GM18499 (cell line): ENCODE data around the gene CFHR1.
"Not testable (repeated sequence)": the region's sequence is repeated elsewhere in the genome, so short reads cannot be mapped to it uniquely, and the experiment has no call there.

Source experiments
- ATAC-seq: cut with Tn5 transposase; IDR thresholded peaks from one replicate; pipeline ENCODE4 v1.9.1; 2021; ENCODE audit warnings: moderate number of reproducible peaks; ENCODE audit not compliant: insufficient read depth, unreplicated experiment

CFHR1 gene

DNA sequence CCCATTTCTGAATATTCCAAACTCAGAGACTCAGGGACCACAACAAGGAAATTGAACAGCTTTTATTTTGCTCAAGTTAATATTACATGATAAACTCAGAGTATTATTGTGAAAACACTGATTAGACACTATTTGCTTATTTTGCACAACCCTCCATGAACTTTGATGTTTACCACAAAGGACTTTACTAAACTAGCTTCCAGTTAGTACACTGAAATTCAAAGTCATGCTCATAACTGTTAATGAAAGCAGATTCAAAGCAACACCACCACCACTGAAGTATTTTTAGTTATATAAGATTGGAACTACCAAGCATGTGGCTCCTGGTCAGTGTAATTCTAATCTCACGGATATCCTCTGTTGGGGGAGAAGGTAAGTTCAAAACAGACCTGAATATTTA, at the start of gene CFHR1:
Gene CFHR1 (plus strand): TSS at position 201 of the 400 bp plus-strand sequence. CDS start 114 bp downstream, at position 315.
- not testable (repeated sequence) for ATAC-seq

DNA sequence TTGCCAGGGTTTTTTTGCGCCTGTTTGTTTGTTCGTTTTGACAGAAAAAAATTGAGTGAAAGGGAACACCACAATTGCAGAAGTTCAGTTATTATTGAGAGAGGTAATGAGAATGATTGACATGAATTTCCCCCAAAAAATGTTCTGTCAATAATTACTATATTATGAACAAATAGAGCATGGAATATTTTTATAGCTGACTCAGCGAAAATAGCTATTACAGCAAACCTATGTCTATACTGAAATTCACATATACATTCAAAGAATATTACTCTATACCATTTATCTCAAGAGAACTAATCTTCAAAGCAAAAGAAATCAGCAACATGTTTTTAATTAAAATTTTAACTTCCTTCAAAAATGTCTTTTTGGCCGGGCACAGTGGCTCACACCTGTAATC, 49.7 kb upstream of the CFHR1 start:
- ATAC-seq: not testable (repeated sequence)

DNA sequence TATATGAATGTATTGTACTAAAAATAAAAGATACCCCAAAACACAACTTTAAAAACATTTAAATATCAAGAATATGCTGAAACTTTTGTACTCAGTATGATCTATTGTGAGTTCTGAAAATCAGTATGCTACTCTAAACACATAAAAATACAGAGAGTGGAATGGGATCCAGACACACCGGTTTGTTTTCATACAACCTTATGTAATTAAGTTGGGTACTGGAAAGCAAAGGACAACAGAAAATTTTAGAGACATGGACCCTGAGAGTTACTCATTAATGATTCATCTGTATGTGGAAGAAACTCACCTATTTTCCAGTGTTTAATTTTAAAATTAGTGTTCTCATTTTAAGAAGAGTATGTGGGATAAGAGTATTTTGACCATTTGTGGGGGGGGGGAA, 45.8 kb upstream of the CFHR1 start:
- ATAC-seq: no peak

DNA sequence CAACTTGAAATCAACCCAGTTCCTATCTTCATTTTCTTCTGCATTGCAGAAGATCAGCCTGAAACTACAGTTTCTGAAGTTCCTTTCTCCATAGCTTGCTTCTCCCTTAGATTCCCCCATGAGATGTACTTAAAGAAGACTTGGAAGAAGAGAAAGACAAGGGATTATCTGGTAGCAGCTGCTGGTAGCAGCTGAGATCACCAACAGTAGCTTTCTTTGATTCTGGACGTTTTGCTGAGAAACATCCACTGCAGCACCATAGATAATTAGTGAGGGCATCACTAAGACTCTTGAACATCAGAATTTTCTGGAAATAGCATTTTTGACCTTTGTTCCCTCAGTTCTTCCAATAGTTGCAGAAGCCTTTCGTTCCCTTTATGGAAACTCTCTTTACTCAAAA, 45.4 kb upstream of the CFHR1 start:
- no peak for ATAC-seq

DNA sequence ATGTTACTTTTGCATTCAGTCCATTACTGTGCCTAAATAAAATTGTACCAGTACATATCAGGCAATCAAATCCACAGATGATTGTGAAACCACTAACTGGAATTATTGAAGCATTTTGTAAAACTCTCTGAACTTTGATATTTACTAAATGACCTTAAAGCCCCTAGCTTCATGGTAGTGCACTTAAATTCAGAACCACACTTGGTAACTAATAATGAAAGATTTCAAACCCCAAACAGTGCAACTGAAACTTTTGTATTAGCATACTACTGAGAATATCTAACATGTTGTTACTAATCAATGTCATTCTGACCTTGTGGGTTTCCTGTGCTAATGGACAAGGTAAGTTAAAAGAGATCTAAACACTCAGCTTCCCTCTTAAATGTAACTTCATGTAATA, 44.9 kb upstream of the CFHR1 start, which contains the start of gene CFHR3:
Gene CFHR3 (plus strand): TSS at position 238 of the 400 bp plus-strand sequence. CDS start 47 bp downstream, at position 285.
- ATAC-seq: no peak

DNA sequence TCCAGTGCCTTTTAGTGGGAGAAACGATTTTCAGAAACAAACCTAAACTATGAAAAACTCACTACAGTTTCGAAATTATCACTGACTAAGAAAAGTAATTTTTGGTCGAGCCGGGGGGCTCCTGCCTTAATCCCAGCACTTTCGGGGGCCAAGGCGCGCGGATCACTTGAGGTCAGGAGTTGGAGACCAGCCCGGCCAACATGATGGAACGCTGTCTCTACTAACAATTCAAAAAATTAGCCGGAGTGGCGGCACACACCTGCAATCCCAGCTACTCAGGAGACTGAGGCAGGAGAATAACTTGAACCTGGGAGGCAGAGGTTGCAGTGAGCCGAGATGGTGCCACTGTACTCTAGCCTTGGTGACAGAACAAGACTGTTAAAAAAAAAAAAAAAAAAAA, 41.9 kb upstream of the CFHR1 start:
- no peak for ATAC-seq

DNA sequence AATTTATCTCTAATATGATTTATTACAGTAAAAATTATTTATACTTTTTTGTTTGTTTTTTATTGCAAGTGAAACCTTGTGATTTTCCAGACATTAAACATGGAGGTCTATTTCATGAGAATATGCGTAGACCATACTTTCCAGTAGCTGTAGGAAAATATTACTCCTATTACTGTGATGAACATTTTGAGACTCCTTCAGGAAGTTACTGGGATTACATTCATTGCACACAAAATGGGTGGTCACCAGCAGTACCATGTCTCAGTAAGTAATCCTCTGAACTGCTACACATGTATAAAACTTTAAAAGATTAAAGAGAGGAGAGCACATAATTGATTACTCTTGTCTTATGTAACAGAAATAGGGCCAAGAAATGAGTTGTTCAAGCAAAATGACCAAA, 40.4 kb upstream of the CFHR1 start:
- ATAC-seq: no peak

DNA sequence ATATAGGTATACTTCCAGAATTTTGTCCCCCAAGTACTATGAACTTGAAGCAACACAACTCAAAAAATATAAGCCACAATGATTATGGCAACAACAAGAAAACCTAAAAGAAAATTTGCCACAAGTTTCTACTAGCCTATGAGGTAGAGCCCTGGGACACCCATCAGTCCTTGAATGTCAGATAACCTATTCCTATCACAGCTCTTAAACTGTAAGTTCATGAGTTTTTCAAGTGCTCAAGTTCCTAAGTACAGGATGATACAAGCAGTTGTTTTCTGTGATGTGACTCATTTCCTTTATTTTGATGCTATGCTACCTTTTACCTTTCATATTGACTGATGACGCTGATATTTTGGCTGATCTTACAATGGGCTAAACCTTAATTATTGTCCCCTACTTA, 28.3 kb upstream of the CFHR1 start:
- not testable (repeated sequence) for ATAC-seq

DNA sequence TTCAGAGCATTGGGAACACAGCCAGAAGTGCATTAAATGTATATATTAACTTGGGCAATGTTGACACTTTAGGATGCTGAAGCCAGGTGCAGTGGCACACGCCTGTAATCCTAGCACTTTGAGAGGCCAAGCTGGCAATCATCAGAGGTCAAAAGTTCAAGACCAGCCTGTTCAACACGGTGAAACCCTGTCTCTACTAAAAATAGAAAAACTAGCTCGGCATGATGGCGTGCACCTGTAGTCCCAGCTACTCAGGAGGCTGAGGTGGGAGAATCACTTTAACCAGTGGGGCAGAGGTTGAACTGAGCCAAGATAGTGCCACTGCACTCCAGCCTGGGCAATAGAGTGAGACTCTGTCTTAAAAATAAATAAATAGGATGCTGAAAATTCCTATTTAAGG, 25.4 kb upstream of the CFHR1 start:
- ATAC-seq: not testable (repeated sequence)

DNA sequence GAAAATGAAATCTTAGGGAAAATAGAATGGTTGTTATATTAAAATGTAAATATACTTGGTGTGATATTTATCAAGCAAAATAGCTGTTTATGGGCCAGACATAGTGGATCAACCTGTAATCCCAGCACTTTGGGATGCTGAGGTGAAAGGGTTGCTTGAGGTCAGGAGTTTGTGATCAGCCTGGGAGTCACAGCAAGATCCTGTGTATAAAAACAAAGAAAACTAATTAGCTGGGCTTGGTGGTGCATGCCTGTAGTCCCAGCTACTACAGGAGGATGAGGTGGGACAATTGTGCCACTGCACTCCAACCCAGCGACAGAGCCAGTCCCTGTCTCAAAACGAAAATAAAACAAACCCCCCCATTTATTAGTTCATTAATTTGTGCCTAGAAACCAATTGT, 21.6 kb upstream of the CFHR1 start:
- no peak for ATAC-seq

DNA sequence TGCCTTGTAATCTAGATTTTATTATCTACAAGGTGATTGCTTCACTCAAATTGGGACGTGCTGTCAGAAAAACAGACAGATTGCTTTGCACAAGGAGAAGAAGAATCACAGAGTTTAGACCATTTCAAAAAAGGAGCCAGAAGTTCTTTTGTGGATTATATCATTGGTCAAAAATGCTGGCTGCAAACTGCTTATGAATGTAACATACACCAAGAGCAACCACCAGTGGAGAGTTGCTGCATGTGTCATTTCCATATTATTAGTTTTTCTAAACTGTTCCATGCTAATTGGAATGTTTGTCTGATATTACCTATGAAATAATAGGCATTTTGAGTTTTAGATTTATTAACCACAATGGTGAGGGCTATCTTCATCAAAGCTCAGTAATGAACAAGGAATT, 17.6 kb upstream of the CFHR1 start:
- ATAC-seq: not testable (repeated sequence)

DNA sequence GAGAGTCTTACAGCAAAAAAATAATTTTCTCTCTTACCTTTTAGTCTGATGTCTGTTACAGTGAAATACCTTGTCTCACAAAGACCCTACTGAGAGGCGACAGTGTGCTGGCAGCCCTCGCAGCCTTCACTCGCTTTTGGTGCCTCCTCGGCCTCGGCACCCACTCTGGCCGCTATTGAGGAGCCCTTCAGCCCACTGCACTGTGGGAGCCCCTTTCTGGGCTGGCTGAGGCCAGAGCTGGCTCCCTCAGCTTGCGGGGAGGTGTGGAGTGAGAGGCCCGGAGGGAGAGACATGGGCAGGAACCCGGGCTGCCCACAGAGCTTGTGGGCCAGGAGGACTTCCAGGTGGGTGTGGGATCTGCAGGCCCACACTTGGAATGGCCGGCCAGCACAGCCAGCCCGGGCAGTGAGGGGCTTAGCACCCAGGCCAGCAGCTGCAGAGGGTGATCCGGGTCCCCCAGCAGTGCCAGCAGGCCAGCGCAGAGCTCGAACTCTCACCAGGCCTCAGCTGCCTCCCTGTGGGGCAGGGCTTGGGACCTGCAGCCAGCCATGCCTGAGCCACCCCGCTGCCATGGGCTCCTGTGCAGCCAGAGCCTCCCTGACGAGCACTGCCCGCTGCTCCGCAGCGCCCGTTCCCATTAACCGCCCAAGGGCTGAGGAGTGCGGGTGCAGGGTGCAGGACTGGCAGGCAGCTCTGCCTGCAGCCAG, 10.8 kb upstream of the CFHR1 start:
- ATAC-seq: no peak

DNA sequence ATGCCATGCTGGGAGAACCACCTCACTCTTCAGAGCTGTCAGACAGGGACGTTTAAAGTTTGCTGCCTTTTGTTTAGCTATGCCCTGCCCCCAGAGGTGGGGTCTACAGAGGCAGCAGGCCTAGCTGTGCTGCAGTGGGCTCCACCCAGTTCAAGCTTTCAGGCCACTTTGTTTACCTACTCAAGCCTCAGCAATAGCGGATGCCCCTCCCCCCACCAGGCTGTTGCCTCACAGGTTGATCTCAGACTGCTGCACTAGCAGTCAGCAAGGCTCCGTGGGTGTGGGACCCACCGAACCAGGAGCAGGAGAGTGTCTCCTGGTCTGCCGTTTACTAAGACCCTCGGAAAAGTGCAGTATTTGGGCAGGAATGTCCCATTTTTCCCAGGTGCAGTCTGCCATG, 2.1 kb upstream of the CFHR1 start:
- not testable (repeated sequence) for ATAC-seq

DNA sequence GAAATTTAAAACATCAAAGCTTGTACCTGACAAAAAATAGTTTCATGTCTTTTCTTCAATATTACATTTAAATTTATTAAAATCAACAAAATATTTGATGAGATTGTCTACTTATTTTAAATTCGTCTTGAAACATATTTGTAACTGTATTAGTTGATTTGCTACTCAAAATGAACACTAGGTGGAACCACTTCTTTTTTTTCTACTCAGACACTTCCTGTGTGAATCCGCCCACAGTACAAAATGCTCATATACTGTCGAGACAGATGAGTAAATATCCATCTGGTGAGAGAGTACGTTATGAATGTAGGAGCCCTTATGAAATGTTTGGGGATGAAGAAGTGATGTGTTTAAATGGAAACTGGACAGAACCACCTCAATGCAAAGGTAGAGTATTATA, 8.3 kb downstream of the CFHR1 start:
- peak; percentile 95 for ATAC-seq

DNA sequence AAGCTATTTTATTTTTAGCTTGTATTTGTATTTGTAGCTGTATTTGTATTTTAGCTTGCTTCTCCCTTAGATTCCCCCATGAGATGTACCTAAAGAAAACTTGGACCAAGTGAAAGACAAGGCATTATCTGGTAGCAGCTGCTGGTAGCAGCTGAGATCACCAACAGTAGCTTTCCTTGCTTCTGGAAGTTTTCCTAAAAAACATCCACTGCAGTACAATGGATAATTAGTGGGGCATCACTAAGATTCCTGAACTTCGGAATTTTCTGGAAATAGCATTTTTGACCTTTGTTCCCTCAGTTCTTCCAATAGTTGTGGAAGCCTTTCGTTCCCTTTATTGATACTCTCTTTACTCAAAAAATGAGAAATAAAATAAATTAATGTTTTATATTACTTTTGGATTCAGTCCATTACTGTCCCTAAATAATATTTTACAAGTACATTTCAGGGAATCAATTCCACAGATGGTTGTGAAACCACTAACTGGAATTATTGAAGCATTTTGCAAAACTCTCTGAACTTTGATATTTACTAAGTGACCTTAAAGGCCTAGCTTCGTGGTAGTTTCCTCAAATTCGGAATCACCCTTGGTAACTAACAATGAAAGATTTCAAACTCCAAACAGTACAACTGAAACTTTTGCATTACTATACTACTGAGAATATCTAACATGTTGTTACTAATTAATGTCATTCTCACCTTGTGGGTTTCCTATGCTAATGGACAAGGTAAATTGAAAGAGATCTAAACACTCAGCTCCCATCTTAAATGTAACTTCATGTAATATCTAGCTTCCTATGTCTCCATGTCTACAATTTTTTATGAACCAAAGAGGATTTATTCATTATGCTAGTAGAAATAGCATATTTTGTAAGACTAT, 30.3 kb downstream of the CFHR1 start:
- ATAC-seq: not testable (repeated sequence)

DNA sequence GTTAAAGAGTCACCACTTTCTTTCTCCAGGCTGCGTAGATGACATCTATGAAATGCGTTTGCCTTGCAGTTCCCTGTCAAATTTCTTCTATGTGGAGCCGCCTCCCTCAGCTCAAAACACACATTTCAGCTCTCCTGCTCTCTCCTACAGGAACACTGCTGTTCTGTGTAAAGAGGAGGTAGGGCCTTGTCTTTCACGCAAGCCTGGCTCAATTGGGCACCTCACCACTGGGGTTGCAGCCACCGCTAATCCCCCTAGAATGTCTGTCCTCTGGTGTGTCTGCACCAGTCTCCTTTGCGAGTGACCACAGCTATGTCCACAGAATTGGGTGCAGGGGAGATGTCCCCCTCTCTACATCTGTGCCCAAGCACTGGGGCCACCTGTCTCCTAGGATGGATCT, 36.5 kb downstream of the CFHR1 start:
- ATAC-seq: no peak

DNA sequence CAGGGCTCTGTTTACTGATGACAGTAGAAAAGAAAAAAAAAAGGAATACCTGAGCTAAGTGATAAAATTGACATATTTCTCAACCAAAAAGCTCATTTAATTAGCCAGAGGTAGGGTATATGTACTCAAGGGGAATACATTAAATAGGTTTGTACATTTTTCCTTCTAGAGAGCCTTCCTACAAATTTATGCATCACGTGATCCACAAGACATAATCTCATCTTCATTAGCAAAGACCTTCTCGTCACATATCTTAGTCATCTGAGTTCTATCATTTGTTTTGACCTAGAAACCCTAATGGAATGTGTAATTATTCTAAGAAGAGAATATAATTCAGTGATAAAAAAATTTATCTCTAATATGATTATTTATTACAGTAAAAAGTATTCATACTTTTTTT, 37.7 kb downstream of the CFHR1 start:
- ATAC-seq: no peak

DNA sequence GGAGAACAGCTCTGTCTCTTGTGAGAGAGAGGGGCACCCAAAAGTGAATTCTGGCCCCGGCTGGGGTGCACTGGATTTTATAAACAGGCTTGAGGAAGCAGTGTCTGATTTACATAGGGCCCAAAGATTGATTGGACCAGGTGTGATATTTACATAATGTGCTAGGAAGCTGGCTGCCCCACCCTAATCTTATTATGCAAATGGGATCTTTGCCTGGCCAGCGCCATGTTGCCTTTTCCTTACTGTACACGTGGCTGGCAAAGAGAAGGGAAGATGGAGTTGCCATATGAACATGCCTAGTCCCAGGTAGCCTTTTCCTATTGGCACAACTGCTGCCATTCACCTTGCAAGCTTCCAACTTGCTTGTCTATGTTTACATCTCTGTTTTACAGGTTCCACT, 39.3 kb downstream of the CFHR1 start:
- no peak for ATAC-seq

DNA sequence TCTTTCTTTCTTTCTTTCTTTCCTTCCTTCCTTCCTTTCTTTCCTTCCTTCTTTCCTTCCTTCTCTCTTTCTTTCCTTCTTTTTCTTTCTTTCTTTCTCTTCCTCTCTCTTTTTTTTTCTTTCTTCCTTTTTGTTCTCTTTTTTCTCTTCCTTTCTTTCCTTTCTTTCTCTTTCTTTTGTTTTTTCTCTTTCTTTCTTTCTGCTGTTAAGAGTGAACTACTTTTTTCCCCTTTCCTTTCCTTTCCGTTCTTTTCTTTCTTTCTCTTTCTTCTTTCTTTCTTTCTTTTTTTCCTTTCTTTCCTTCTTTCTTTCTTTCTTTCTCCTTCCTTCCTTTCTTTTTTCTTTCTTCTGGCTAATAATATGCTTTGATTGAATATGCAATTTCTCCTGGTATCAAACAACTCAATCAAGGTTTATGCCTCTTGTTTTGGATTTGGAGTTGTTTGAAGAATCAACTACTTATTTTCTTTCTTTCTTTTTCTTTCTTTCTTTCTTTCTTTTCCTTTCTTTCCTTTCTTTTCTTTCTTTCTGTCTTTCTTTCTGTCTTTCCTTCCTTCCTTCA, 40.9 kb downstream of the CFHR1 start:
- no peak for ATAC-seq

DNA sequence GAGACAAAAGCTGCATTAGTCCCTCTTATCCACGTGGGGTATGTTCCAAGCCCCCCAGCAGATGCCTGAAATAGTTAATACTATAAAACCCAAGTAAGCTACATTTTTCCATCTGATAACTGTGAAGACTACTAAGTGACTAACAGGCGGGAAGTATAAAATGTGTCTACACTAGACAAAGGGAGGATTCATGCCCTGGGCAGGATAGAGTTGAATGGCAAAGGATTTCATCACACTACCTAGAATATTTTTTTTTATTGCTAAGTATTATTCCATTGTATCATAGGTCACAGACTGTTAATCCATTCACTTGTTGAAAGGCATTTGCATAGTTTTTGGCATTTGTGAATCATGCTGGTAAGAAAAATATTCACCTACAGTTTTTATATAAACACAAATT, 41.9 kb downstream of the CFHR1 start:
- no peak for ATAC-seq

DNA sequence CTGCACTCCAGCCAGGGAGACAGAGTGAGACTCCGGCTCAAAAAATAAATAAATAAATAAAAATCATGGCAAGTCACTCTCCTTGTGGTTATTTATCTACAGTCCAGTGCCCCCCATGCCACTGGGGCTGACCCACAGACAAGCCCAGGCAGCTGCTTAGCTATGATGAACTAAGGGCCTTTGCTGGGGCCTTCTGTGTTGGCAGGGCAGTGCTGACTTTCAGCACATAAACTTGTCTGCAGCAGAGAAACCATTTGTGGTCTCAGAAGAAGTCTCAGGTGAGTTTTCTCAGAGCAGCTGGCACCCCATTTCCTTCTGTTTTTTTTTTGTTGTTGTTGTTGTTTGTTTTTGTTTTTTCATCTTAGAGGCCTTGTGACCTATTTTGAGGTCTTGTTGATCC, 47.4 kb downstream of the CFHR1 start:
- ATAC-seq: no peak
